K562 (cell line): ENCODE measurements around the gene COL4A2. TPM values are rescaled to one million over a fixed set of nuclear protein-coding genes. Genes with fewer than 3 reads are reported as not detected.

Source experiments
- HSF4 ChIP-seq: fragments of 250-450 bp; sonication (Bioruptor Pico); IDR thresholded peaks from 2 replicates; pipeline ENCODE4 v2.1.2; 2022; ENCODE audit warnings: mild to moderate bottlenecking, moderate library complexity, borderline replicate concordance
- ZKSCAN1 ChIP-seq: fragments of 150-350 bp; IDR thresholded peaks from 2 replicates; pipeline ENCODE4 v1.6.1; 2016; ENCODE audit warnings: low read depth, low read length
- ZNF589 ChIP-seq: fragments of 200-800 bp; sonication (Bioruptor generic); IDR thresholded peaks from 2 replicates; pipeline ENCODE4 v1.6.1; 2016; ENCODE audit warnings: low read depth, missing genetic modification characterization, missing compliant biosample characterization
- ZNF655 ChIP-seq: fragments of 250-450 bp; sonication (Bioruptor Pico); IDR thresholded peaks from 2 replicates; pipeline ENCODE4 v1.5.0; 2021
- polyA plus RNA-seq, 8 experiments: library from polyadenylated mRNA; depleted of rRNA in 4 of 8; stranded (reverse) in 5 of 8; unstranded in 3 of 8; fragments of >200 nt; fragmentation: Nextera tagmentation in 2 of 8; fragmentation: Illumina TruSeq in 1 of 8; extraction: Ambion mirVana in 2 of 8; extraction: Trizol in 1 of 8; gene quantifications; 2 replicates each; pipeline versions ENCODE4 v1.2.1 to v1.2.3, GENCODE V29; 2011 to 2014; ENCODE audit warnings: inconsistent platforms in 1 of 8, missing spikeins in 1 of 8
- total RNA-seq, 7 experiments: library from RNA; depleted of rRNA in 6 of 7; stranded (reverse); fragments of >200 nt in 6 of 7; fragmentation: Illumina TruSeq in 2 of 7; extraction: Trizol in 2 of 7; gene quantifications; 2 replicates each; pipeline versions ENCODE4 v1.2.1 to v1.2.3, GENCODE V29; 2011 to 2021; ENCODE audit warnings: low replicate concordance in 1 of 7
- TF ChIP-seq, protein P1 (sequence below): fragments of 200-600 bp; sonication (generic); IDR thresholded peaks from one replicate; pipeline ENCODE4 v1.6.1; 2012; ENCODE audit warnings: mild to moderate bottlenecking, low read depth, low read length, inconsistent platforms

Gene COL4A2
- total and polyA plus RNA-seq, 9 of the 15 experiments (the other 6 are each of a cell fraction or from before 2014, with no cell fraction given), result 0.13 to 15.2 (median 8.1) TPM

GRCh38 chr13:110539894-110540293 lies 232.8 kb downstream of the COL4A2 start (continued):
- TF ChIP-seq HSF4 (CRISPR knock-in tag) (no peak), ZNF655 (no peak), ZKSCAN1 (no peak), ZNF589 (CRISPR knock-in tag) (no peak)
- TF ChIP-seq, protein P1, sequence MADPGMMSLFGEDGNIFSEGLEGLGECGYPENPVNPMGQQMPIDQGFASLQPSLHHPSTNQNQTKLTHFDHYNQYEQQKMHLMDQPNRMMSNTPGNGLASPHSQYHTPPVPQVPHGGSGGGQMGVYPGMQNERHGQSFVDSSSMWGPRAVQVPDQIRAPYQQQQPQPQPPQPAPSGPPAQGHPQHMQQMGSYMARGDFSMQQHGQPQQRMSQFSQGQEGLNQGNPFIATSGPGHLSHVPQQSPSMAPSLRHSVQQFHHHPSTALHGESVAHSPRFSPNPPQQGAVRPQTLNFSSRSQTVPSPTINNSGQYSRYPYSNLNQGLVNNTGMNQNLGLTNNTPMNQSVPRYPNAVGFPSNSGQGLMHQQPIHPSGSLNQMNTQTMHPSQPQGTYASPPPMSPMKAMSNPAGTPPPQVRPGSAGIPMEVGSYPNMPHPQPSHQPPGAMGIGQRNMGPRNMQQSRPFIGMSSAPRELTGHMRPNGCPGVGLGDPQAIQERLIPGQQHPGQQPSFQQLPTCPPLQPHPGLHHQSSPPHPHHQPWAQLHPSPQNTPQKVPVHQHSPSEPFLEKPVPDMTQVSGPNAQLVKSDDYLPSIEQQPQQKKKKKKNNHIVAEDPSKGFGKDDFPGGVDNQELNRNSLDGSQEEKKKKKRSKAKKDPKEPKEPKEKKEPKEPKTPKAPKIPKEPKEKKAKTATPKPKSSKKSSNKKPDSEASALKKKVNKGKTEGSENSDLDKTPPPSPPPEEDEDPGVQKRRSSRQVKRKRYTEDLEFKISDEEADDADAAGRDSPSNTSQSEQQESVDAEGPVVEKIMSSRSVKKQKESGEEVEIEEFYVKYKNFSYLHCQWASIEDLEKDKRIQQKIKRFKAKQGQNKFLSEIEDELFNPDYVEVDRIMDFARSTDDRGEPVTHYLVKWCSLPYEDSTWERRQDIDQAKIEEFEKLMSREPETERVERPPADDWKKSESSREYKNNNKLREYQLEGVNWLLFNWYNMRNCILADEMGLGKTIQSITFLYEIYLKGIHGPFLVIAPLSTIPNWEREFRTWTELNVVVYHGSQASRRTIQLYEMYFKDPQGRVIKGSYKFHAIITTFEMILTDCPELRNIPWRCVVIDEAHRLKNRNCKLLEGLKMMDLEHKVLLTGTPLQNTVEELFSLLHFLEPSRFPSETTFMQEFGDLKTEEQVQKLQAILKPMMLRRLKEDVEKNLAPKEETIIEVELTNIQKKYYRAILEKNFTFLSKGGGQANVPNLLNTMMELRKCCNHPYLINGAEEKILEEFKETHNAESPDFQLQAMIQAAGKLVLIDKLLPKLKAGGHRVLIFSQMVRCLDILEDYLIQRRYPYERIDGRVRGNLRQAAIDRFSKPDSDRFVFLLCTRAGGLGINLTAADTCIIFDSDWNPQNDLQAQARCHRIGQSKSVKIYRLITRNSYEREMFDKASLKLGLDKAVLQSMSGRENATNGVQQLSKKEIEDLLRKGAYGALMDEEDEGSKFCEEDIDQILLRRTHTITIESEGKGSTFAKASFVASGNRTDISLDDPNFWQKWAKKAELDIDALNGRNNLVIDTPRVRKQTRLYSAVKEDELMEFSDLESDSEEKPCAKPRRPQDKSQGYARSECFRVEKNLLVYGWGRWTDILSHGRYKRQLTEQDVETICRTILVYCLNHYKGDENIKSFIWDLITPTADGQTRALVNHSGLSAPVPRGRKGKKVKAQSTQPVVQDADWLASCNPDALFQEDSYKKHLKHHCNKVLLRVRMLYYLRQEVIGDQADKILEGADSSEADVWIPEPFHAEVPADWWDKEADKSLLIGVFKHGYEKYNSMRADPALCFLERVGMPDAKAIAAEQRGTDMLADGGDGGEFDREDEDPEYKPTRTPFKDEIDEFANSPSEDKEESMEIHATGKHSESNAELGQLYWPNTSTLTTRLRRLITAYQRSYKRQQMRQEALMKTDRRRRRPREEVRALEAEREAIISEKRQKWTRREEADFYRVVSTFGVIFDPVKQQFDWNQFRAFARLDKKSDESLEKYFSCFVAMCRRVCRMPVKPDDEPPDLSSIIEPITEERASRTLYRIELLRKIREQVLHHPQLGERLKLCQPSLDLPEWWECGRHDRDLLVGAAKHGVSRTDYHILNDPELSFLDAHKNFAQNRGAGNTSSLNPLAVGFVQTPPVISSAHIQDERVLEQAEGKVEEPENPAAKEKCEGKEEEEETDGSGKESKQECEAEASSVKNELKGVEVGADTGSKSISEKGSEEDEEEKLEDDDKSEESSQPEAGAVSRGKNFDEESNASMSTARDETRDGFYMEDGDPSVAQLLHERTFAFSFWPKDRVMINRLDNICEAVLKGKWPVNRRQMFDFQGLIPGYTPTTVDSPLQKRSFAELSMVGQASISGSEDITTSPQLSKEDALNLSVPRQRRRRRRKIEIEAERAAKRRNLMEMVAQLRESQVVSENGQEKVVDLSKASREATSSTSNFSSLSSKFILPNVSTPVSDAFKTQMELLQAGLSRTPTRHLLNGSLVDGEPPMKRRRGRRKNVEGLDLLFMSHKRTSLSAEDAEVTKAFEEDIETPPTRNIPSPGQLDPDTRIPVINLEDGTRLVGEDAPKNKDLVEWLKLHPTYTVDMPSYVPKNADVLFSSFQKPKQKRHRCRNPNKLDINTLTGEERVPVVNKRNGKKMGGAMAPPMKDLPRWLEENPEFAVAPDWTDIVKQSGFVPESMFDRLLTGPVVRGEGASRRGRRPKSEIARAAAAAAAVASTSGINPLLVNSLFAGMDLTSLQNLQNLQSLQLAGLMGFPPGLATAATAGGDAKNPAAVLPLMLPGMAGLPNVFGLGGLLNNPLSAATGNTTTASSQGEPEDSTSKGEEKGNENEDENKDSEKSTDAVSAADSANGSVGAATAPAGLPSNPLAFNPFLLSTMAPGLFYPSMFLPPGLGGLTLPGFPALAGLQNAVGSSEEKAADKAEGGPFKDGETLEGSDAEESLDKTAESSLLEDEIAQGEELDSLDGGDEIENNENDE, result no peak
